ENCODE data around the gene ITGB1. TPM values are rescaled to one million over a fixed set of nuclear protein-coding genes. Genes with fewer than 3 reads are reported as not detected.

ITGB1 gene
- total RNA-seq, 4 donors from 2014 or later, result 998 to 2,832 (median 1,462) TPM

- H3K27me3 ChIP-seq, result no peaks in the 10 kb centered on the region
- peak overlapping the region; percentile 16 to 85 (median 56) for H3K27ac ChIP-seq
- TF ChIP-seq EP300 (IDR thresholded peaks at IDR 0.05) (no peak), POLR2AphosphoS5 (IDR thresholded peaks at IDR 0.05) (no peak), POLR2A (IDR thresholded peaks at IDR 0.05) (no peak)
- TF ChIP-seq, protein P1, sequence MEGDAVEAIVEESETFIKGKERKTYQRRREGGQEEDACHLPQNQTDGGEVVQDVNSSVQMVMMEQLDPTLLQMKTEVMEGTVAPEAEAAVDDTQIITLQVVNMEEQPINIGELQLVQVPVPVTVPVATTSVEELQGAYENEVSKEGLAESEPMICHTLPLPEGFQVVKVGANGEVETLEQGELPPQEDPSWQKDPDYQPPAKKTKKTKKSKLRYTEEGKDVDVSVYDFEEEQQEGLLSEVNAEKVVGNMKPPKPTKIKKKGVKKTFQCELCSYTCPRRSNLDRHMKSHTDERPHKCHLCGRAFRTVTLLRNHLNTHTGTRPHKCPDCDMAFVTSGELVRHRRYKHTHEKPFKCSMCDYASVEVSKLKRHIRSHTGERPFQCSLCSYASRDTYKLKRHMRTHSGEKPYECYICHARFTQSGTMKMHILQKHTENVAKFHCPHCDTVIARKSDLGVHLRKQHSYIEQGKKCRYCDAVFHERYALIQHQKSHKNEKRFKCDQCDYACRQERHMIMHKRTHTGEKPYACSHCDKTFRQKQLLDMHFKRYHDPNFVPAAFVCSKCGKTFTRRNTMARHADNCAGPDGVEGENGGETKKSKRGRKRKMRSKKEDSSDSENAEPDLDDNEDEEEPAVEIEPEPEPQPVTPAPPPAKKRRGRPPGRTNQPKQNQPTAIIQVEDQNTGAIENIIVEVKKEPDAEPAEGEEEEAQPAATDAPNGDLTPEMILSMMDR (IDR thresholded peaks at IDR 0.05), result no peak
- peak; percentile 62 for ATAC-seq
- no peak overlapping the region for H3K4me3 ChIP-seq
- H3K9me3 ChIP-seq, result no peaks in the 10 kb centered on the region
- H3K4me1 ChIP-seq, result peaks cover 6 to 92% (median 31%) of the 10 kb centered on the region in 3 donors
- peaks cover 4 to 33% of the 10 kb centered on the region in 2 donors for H3K36me3 ChIP-seq
These were observed 25.8 kb downstream of the ITGB1 start for GRCh38 chr10:32932225-32932729.

GRCh38 chr10:32931593-32931992 is 26.4 kb downstream of the ITGB1 start:
- no peaks in the 10 kb centered on the region for H3K27me3 ChIP-seq
- H3K27ac ChIP-seq, result peak overlapping the region; percentile 16 to 85 (median 59)
- H3K4me1 ChIP-seq, result peaks cover 6 to 86% (median 31%) of the 10 kb centered on the region in 3 donors
- 69 to 73% methylated on average over 1 of the region's 1 CpG for WGBS, 2 donors (ENCODE audit: low coverage in 1 of 2)
- H3K9me3 ChIP-seq, result no peaks in the 10 kb centered on the region
- no peak for ATAC-seq
- H3K4me3 ChIP-seq, result no peak overlapping the region
- TF ChIP-seq POLR2A (IDR thresholded peaks at IDR 0.05), result no peak
- TF ChIP-seq, protein P1 (IDR thresholded peaks at IDR 0.05), result no peak
- TF ChIP-seq EP300 (IDR thresholded peaks at IDR 0.05), result no peak
- no peak for TF ChIP-seq POLR2AphosphoS5 (IDR thresholded peaks at IDR 0.05)
- peaks cover 6 to 40% of the 10 kb centered on the region in 2 donors for H3K36me3 ChIP-seq

DNA sequence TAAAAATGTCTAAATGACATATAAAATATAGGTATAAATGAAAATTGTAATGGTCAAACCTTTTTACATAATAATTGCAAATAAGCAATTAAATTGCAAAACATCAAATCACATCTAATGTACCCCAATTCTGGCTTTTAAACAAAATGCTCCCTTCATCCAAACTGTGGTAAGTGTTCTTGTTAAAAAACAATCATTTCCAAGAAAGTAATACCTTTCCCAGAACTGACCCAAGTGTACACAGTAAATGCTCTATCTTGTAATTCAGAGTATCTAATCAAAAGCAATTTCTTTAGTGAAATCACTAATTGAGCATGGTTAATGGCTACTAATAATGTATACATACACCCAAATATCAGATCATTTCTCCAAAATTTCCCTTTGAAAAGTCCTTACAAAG is 28.0 kb downstream of the ITGB1 start:
- H3K4me1 ChIP-seq, result peaks cover 0 to 70% (median 31%) of the 10 kb centered on the region in 3 donors
- H3K27ac ChIP-seq, result peak overlapping the region in 3 of 4 donors; percentile 18 to 85 (median 35)
- TF ChIP-seq POLR2AphosphoS5 (IDR thresholded peaks at IDR 0.05) (no peak), POLR2A (IDR thresholded peaks at IDR 0.05) (no peak), EP300 (IDR thresholded peaks at IDR 0.05) (no peak)
- TF ChIP-seq, protein P1 (IDR thresholded peaks at IDR 0.05), result no peak
- no peaks in the 10 kb centered on the region for H3K9me3 ChIP-seq
- H3K4me3 ChIP-seq, result no peak overlapping the region
- peaks cover 13 to 49% of the 10 kb centered on the region in 2 donors for H3K36me3 ChIP-seq
- H3K27me3 ChIP-seq, result no peaks in the 10 kb centered on the region
- no peak for ATAC-seq

GRCh38 chr10:32929634-32930033 is 28.4 kb downstream of the ITGB1 start:
- Histone ChIP-seq H3K27ac (peak overlapping the region in 2 of 4 donors; percentile 35 to 85), H3K36me3 (peaks cover 13 to 49% of the 10 kb centered on the region in 2 donors), H3K4me1 (peaks cover 0 to 67% (median 31%) of the 10 kb centered on the region in 3 donors), H3K4me3 (no peak overlapping the region), H3K9me3 (no peaks in the 10 kb centered on the region), H3K27me3 (no peaks in the 10 kb centered on the region)
- TF ChIP-seq POLR2A (IDR thresholded peaks at IDR 0.05) (no peak), POLR2AphosphoS5 (IDR thresholded peaks at IDR 0.05) (no peak), EP300 (IDR thresholded peaks at IDR 0.05) (no peak)
- TF ChIP-seq, protein P1 (IDR thresholded peaks at IDR 0.05), result no peak
- 46 to 55% methylated on average over 6 of the region's 6 CpGs for WGBS, 2 donors (ENCODE audit: low coverage in 1 of 2)
- ATAC-seq, result no peak

DNA sequence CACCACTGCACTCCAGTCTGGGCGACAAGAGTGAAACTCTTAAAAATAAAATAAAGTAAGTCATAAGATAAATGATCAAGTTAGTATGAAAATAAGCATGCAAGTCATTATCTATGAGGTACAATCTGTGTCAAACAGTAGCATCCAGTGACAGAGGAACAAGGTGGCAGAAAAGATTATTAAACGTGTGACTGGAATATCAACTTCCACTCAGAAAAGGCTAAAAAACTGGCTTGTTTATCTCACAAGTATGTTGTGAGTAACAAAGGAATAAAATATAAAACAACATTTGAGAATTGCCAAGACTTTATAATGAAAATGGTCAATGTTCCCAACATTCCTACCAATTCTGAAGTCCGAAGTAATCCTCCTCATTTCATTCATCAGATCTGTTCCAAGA is 30.3 kb downstream of the ITGB1 start:
- ATAC-seq, result no peak
- Histone ChIP-seq H3K36me3 (peaks cover 13 to 59% of the 10 kb centered on the region in 2 donors), H3K27me3 (no peaks in the 10 kb centered on the region), H3K4me1 (peaks cover 0 to 70% (median 29%) of the 10 kb centered on the region in 3 donors), H3K4me3 (no peak overlapping the region), H3K27ac (peak overlapping the region in 2 of 4 donors; percentile 34 to 85), H3K9me3 (no peaks in the 10 kb centered on the region)
- TF ChIP-seq, protein P1 (IDR thresholded peaks at IDR 0.05), result no peak
- TF ChIP-seq POLR2AphosphoS5 (IDR thresholded peaks at IDR 0.05) (no peak), POLR2A (IDR thresholded peaks at IDR 0.05) (no peak), EP300 (IDR thresholded peaks at IDR 0.05) (no peak)
- 97 to 98% methylated on average over 3 of the region's 3 CpGs for WGBS, 2 donors (ENCODE audit: low coverage in 1 of 2)

All from gastroesophageal sphincter (tissue), 4 donors.